GM23338 (cell line): Measurements from ENCODE around the gene MRPS6. TPM values are rescaled to one million over a fixed set of nuclear protein-coding genes. Genes with fewer than 3 reads are reported as not detected.

Source experiments
- ATAC-seq: fragments of 200-7000 bp; cut with Tn5 transposase; 3 replicates; pipeline ENCODE4 v1.9.1; 2020
- DNase-seq: peaks from one replicate; pipeline ENCODE4 v3.0.0-alpha.2; 2015; ENCODE audit warnings: low spot score
- H2AFZ ChIP-seq: fragments of 200-600 bp; sonication (generic); 2 replicates; pipeline ENCODE4 v1.8.0; 2016; ENCODE audit warnings: antibody characterized with exemption, mild to moderate bottlenecking, moderate library complexity
- H3F3A ChIP-seq: fragments of 200-600 bp; sonication (generic); replicated peaks from 2 replicates; pipeline ENCODE4 v1.8.0; 2017; ENCODE audit warnings: antibody characterized with exemption, mixed run types, low read depth
- H3K27ac ChIP-seq: fragments of 200-600 bp; sonication (generic); 2 replicates; pipeline ENCODE4 v1.6.1; 2016; ENCODE audit warnings: low read depth
- H3K27me3 ChIP-seq: fragments of 200-600 bp; sonication (generic); 2 replicates; pipeline ENCODE4 v1.8.0; 2016; ENCODE audit warnings: mild to moderate bottlenecking, mixed run types, moderate library complexity; ENCODE audit not compliant: insufficient read depth
- H3K36me3 ChIP-seq: fragments of 200-600 bp; sonication (generic); 2 replicates; pipeline ENCODE4 v1.8.0; 2016; ENCODE audit warnings: mild to moderate bottlenecking; ENCODE audit not compliant: insufficient read depth
- H3K4me1 ChIP-seq: fragments of 200-600 bp; sonication (generic); 2 replicates; pipeline ENCODE4 v1.8.0; 2016; ENCODE audit warnings: mild to moderate bottlenecking, moderate library complexity; ENCODE audit not compliant: insufficient read depth
- H3K4me2 ChIP-seq: fragments of 200-600 bp; sonication (generic); 2 replicates; pipeline ENCODE4 v1.7.1; 2017; ENCODE audit warnings: mixed run types
- H3K4me3 ChIP-seq: fragments of 200-600 bp; sonication (generic); 2 replicates; pipeline ENCODE4 v1.6.1; 2016; ENCODE audit warnings: mixed run types
- H3K79me2 ChIP-seq: fragments of 200-600 bp; sonication (generic); replicated peaks from 2 replicates; pipeline ENCODE4 v1.8.0; 2017; ENCODE audit warnings: mild to moderate bottlenecking; ENCODE audit not compliant: insufficient read depth
- H3K9me2 ChIP-seq: fragments of 200-600 bp; sonication (generic); 2 replicates; pipeline ENCODE4 v1.8.0; 2017; ENCODE audit not compliant: insufficient read depth
- H4K20me1 ChIP-seq: fragments of 200-600 bp; sonication (generic); replicated peaks from 2 replicates; pipeline ENCODE4 v1.8.0; 2017; ENCODE audit warnings: mild to moderate bottlenecking; ENCODE audit not compliant: insufficient read depth
- H3K27ac Mint-ChIP-seq: 2 replicates; pipeline ENCODE4 v1.8.0; 2020; ENCODE audit warnings: inconsistent platforms, mild to moderate bottlenecking, moderate library complexity, mixed read lengths
- H3K27me3 Mint-ChIP-seq: 3 replicates; pipeline ENCODE4 v1.8.0; 2022; ENCODE audit warnings: low read depth, mild to moderate bottlenecking, moderate library complexity, mixed read lengths, inconsistent platforms; ENCODE audit not compliant: insufficient read depth, poor library complexity
- H3K36me3 Mint-ChIP-seq: 3 replicates; pipeline ENCODE4 v1.8.0; 2021; ENCODE audit warnings: low read depth, mild to moderate bottlenecking, inconsistent platforms, moderate library complexity, mixed read lengths
- H3K4me1 Mint-ChIP-seq: 3 replicates; pipeline ENCODE4 v1.8.0; 2020; ENCODE audit warnings: mild to moderate bottlenecking, inconsistent platforms, mixed read lengths
- H3K4me3 Mint-ChIP-seq: 3 replicates; pipeline ENCODE4 v1.8.0; 2021; ENCODE audit warnings: moderate library complexity, mild to moderate bottlenecking, inconsistent platforms, mixed read lengths
- H3K9me3 Mint-ChIP-seq: 3 replicates; pipeline ENCODE4 v1.8.0; 2020; ENCODE audit warnings: moderate library complexity, mild to moderate bottlenecking, inconsistent platforms, mixed read lengths
- CREB1 ChIP-seq: fragments of 250-450 bp; sonication (Bioruptor Pico); IDR thresholded peaks from 2 replicates; pipeline ENCODE4 v1.5.0; 2020; ENCODE audit warnings: low read depth, mild to moderate bottlenecking, moderate library complexity
- JUNB ChIP-seq: IDR thresholded peaks from one replicate; pipeline ENCODE4 v1.6.1; 2016; ENCODE audit warnings: antibody characterized with exemption; ENCODE audit not compliant: unreplicated experiment
- NANOG ChIP-seq: IDR thresholded peaks from 2 replicates; pipeline ENCODE4 v1.6.1; 2016; ENCODE audit warnings: antibody characterized with exemption, borderline replicate concordance
- STAT1 ChIP-seq: IDR thresholded peaks from one replicate; pipeline ENCODE4 v1.6.1; 2016; ENCODE audit warnings: antibody characterized with exemption; ENCODE audit not compliant: unreplicated experiment
- ZNF114 ChIP-seq: fragments of 250-450 bp; sonication (Bioruptor Pico); IDR thresholded peaks from 2 replicates; pipeline ENCODE4 v1.5.0; 2020; ENCODE audit warnings: mild to moderate bottlenecking, moderate library complexity
- ZNF331 ChIP-seq: fragments of 250-450 bp; sonication (Bioruptor Pico); IDR thresholded peaks from 2 replicates; pipeline ENCODE4 v1.5.0; 2020; ENCODE audit warnings: low read depth, mild to moderate bottlenecking, moderate library complexity
- polyA plus RNA-seq: library from polyadenylated mRNA; unstranded; fragments of >200 nt; fragmentation: Nextera tagmentation; extraction: Ambion mirVana; gene quantifications from 2 replicates; pipeline ENCODE4 v1.2.1, GENCODE V29; 2016
- total RNA-seq: library from RNA; depleted of rRNA; stranded (reverse); fragments of >200 nt; shearing (Covaris generic); gene quantifications from 2 replicates; pipeline ENCODE4 v1.2.3, GENCODE V29; 2014
- TF ChIP-seq, protein P1 (sequence below), 2 experiments: fragments of 200-600 bp in 1 of 2; sonication (generic) in 1 of 2; conservative IDR thresholded peaks; 2 replicates each; pipeline versions ENCODE4 v1.5.1 to v1.6.1; 2016 to 2017; ENCODE audit warnings: antibody characterized with exemption in 2 of 2, low read depth in 2 of 2, mild to moderate bottlenecking in 2 of 2, moderate library complexity in 1 of 2
- TF ChIP-seq, protein P2 (sequence below): IDR thresholded peaks from 2 replicates; pipeline ENCODE4 v1.6.1; 2016; ENCODE audit warnings: antibody characterized with exemption
- TF ChIP-seq, protein P3 (sequence below): IDR thresholded peaks from one replicate; pipeline ENCODE4 v1.6.1; 2018; ENCODE audit warnings: antibody characterized with exemption; ENCODE audit not compliant: unreplicated experiment

Gene MRPS6
- total and polyA plus RNA-seq, 2 experiments from 2014 or later: 80.5 to 242 TPM

DNA sequence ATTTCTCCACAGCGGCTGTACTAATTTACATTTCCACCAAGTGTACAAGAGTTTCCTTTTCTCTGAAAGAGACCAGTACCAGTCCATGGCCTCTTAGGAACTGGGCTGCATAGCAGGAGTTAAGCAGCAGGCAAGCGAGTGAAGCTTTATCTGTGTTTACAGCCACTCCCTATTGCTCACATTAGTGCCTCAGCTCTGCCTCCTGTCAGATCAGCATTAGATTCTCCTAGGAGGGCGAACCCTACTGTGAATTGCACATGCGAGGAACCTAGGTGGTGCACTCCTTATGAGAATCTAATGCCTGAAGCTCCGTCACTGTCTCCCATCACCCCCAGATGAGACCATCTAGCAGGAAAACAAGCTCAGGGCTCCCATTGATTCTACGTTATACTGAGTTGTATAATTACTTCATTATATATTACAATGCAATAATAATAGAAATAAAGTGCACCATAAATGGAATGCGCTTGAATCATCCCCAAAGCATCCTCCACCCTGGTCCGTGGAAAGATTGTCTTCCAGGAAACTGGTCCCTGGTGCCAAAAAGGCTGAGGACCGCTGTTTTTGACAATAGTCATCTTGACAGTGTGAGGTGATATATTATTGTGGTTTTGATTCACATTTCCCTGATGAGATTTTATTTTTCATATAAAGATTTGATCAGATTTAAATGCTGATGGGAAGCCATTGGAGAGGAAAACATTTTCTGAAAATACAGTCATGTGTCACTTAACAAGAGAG is 45.5 kb upstream of the MRPS6 start:
- ATAC-seq (no peak), DNase-seq (no peak)
- Histone ChIP-seq H3K4me2 (no peak overlapping the region), H3K9me2 (no peaks in the 10 kb centered on the region), H3K27ac (no peak overlapping the region), H3K36me3 (no peaks in the 10 kb centered on the region), H2AFZ (no peak overlapping the region), H4K20me1 (no peaks in the 10 kb centered on the region), H3K79me2 (no peaks in the 10 kb centered on the region), H3K4me3 (no peak overlapping the region), H3K27me3 (no peaks in the 10 kb centered on the region), H3K4me1 (peaks cover 10% of the 10 kb centered on the region), H3F3A (no peaks in the 10 kb centered on the region)
- Mint-ChIP-seq H3K36me3 (no peaks in the 10 kb centered on the region), H3K9me3 (no peaks in the 10 kb centered on the region), H3K27ac (no peak overlapping the region), H3K27me3 (no peaks in the 10 kb centered on the region), H3K4me1 (peaks cover 13% of the 10 kb centered on the region; the same call in 2 of the 3 replicates), H3K4me3 (no peak overlapping the region)
- TF ChIP-seq JUNB: no peak
- TF ChIP-seq, protein P1, sequence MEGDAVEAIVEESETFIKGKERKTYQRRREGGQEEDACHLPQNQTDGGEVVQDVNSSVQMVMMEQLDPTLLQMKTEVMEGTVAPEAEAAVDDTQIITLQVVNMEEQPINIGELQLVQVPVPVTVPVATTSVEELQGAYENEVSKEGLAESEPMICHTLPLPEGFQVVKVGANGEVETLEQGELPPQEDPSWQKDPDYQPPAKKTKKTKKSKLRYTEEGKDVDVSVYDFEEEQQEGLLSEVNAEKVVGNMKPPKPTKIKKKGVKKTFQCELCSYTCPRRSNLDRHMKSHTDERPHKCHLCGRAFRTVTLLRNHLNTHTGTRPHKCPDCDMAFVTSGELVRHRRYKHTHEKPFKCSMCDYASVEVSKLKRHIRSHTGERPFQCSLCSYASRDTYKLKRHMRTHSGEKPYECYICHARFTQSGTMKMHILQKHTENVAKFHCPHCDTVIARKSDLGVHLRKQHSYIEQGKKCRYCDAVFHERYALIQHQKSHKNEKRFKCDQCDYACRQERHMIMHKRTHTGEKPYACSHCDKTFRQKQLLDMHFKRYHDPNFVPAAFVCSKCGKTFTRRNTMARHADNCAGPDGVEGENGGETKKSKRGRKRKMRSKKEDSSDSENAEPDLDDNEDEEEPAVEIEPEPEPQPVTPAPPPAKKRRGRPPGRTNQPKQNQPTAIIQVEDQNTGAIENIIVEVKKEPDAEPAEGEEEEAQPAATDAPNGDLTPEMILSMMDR (conservative IDR thresholded peaks at IDR 0.05; ENCODE audit: low read depth in 2 of 2): no peak
- TF ChIP-seq STAT1: no peak
- TF ChIP-seq, protein P2, sequence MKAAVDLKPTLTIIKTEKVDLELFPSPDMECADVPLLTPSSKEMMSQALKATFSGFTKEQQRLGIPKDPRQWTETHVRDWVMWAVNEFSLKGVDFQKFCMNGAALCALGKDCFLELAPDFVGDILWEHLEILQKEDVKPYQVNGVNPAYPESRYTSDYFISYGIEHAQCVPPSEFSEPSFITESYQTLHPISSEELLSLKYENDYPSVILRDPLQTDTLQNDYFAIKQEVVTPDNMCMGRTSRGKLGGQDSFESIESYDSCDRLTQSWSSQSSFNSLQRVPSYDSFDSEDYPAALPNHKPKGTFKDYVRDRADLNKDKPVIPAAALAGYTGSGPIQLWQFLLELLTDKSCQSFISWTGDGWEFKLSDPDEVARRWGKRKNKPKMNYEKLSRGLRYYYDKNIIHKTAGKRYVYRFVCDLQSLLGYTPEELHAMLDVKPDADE: no peak
- TF ChIP-seq ZNF331 (CRISPR knock-in tag): no peak
- TF ChIP-seq, protein P3, sequence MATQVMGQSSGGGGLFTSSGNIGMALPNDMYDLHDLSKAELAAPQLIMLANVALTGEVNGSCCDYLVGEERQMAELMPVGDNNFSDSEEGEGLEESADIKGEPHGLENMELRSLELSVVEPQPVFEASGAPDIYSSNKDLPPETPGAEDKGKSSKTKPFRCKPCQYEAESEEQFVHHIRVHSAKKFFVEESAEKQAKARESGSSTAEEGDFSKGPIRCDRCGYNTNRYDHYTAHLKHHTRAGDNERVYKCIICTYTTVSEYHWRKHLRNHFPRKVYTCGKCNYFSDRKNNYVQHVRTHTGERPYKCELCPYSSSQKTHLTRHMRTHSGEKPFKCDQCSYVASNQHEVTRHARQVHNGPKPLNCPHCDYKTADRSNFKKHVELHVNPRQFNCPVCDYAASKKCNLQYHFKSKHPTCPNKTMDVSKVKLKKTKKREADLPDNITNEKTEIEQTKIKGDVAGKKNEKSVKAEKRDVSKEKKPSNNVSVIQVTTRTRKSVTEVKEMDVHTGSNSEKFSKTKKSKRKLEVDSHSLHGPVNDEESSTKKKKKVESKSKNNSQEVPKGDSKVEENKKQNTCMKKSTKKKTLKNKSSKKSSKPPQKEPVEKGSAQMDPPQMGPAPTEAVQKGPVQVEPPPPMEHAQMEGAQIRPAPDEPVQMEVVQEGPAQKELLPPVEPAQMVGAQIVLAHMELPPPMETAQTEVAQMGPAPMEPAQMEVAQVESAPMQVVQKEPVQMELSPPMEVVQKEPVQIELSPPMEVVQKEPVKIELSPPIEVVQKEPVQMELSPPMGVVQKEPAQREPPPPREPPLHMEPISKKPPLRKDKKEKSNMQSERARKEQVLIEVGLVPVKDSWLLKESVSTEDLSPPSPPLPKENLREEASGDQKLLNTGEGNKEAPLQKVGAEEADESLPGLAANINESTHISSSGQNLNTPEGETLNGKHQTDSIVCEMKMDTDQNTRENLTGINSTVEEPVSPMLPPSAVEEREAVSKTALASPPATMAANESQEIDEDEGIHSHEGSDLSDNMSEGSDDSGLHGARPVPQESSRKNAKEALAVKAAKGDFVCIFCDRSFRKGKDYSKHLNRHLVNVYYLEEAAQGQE: no peak
- no peak for TF ChIP-seq ZNF114
- no peak for TF ChIP-seq CREB1 (CRISPR knock-in tag)
- TF ChIP-seq NANOG: no peak
